Stimulated activated CD8-positive, alpha-beta memory T cell treated with anti-CD3 and anti-CD28 coated beads, Interleukin-4, amount 100 ng/mL, for 4 hours (primary cell): ENCODE measurements around the gene RINL.
"Not testable (repeated sequence)": the region's sequence is repeated elsewhere in the genome, so short reads cannot be mapped to it uniquely, and the experiment has no call there.

Experiments used
- DNase-seq, 2 donors: peaks; one replicate each; pipeline ENCODE4 v3.0.0-alpha.2; 2020; ENCODE audit warnings: low read depth in 2 of 2, low spot score in 1 of 2

Gene RINL

DNA sequence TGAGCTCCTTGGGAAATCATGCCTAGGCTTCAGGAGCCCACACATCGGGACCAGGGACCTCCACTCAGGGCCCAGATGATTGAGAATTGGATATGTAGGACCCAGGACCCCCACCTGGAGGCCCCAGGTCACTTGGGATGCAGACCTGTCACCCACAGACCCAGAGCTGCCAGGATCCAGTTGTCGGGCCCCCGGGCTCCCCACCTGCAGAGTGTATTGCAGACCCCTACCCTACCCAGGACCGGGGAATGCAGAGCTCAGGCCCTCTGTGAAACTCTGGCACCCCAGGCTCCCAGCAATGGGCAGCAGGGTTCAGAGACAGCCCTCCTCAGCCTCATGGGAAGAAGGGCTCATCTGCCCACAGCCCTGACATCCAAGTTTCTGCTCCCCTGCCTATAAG is 27.5 kb upstream of the RINL start:
- no peak for DNase-seq

DNA sequence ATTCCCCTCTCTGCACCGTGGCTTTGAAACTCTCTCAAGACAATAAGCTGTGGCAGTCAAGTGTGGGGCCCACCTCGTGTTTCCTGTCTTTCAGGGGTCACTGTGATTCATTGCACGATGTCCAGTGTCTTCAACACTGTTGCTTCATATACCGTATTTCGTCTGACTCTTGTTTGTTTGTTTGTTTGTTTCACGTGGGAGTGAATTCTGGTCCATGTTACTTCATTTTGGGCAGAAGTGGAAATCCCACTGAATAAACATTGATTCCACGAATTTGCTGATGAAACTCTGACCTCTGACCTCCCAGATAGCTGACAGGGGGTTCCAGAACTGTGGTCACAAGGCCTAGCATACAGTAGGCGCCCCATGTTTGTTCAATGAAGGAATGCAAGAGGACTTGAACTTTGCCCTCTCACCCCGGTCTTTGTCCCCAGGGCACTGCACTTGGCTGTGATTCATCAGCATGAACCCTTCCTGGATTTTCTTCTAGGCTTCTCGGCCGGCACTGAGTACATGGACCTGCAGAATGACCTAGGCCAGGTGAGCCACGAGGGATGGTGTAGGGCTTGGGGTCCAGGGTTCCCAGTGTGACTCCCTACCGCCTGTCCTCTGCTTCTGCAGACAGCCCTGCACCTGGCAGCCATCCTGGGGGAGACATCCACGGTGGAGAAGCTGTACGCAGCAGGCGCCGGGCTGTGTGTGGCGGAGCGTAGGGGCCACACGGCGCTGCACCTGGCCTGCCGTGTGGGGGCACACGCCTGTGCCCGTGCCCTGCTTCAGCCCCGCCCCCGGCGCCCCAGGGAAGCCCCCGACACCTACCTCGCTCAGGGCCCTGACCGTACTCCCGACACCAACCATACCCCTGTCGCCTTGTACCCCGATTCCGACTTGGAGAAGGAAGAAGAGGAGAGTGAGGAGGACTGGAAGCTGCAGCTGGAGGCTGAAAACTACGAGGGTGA is 26.8 kb upstream of the RINL start:
- DNase-seq = no peak

DNA sequence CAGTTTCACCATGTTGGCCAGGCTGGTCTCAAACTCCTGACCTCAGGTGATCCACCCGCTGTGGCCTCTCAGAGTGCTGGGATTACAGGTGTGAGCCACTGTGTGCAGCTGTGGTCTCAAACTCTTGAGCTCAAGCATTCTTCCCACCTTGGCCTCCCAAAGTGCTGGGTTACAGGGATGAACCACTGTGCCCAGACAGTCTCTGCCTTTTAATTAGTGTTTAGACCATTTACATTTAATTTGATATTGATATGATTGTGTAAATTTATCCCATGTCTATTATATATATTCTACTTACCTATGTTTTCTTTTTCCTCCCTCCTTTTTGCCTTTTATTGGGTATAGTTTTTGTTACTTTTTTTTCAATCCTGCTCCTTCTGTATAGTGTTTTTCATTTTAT is 23.6 kb upstream of the RINL start:
- DNase-seq = no peak

DNA sequence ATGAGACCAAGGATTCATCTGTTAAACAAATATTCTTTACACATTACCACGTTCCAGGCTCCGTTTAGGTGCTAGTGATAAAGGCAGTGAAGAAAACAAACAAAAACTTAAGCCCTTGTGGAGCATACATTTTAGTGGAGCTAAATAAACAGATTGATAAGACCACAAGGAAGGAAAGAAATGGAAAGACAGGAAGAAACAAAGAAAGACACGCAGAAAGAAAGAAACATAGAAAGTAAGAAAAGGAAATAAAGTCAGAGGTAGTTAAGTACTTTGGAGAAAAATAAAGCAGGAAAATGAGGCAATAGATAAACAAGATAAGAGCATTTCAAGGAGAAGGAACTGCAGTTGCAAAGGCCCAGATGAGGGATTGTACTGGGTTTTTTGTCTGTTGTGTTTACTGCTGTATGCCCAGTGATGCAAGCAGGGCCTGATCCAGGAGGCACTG is 22.7 kb upstream of the RINL start:
- DNase-seq = no peak

DNA sequence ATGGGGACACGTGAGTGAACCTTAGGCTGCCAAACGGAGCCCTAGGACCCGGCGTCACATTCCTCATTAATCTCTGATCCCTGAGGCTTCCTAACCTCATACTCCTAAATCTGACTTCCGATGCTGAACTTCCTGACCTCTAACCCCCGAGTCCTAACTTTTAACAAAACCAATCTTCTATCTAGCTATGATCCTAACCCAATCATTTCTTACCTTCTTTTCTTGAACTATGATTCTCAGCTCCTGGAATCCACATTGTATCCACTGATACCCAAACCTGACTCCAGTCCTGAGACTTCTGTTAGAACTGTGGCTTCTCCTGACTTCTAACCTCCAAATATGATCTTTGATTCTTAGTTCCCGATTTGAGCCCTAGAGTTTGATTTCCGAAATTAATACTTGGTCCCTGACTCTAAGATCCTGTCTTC is 22.1 kb upstream of the RINL start:
- DNase-seq = no peak

DNA sequence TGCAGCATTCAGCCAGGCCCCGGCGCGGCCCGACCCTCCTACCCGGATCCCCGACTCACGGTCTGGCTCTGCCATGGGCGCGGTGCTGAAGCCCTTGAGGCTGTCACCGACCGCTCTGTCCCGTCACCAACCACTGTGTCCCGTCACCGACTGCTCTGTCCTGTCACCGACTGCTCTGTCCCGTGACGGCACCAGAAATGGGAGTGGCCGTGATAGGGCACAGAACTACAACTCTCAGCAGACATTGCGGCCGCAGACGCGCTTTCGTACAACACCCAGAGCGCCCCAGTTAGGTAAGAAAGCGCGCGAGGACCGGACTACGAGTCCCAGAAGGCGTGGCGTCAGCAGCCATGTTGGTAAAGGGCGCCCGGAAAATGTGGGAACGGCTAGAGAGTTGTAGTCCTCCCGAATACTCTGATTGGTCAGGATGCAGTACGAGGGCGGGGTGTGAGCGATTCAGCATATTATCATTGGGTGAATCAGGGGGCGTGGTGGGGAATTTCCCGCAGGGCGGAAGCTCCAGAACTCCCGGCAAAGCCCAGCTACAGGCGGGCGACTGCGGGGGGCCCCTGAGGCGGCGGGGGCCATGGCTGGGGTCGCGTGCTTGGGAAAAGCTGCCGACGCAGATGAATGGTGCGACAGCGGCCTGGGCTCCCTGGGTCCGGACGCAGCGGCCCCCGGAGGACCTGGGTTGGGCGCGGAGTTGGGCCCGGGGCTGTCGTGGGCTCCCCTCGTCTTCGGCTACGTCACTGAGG is 21.5 kb upstream of the RINL start, which contains the start of the genes NFKBIB and SIRT2:
NFKBIB (plus strand) TSS at position 523 of the 755 bp plus-strand sequence; CDS start at position 587, 64 bp downstream.
SIRT2 (minus strand) TSS at position 172 of the 755 bp plus-strand sequence; CDS start at position 75, 97 bp downstream.
- DNase-seq = peak; percentile 98 to 99

DNA sequence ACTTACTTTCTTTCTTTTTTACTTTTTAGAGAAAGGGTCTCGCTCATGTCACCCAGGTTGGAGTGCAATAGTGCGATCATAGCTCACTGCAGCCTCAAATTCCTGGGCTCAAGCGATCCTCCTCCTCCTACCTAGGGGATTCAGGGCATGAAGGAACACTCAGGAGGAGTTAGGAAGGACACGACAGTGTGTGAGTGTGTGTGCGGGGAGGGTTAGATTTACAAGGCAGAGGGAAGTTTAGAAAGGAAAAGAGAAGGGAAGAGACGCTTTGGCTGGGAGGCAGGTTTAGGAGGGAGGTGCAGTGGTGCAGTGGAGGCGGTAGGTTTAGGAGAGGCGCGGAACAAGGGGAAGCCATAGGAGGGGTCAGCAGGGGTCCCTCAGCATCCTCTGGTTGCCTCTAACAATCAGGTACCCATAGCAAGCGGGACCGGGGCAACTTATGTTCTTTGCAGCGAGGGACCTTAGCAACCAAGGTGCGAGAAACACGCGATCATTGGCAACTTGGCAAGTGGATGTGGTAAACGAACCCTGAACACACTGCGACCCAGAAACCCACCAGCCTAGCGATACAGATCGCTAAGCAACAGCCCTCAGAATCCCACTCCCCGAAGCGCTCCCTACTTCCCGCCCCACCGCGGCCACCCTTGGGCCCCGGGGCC is 20.8 kb upstream of the RINL start:
- DNase-seq = no peak

DNA sequence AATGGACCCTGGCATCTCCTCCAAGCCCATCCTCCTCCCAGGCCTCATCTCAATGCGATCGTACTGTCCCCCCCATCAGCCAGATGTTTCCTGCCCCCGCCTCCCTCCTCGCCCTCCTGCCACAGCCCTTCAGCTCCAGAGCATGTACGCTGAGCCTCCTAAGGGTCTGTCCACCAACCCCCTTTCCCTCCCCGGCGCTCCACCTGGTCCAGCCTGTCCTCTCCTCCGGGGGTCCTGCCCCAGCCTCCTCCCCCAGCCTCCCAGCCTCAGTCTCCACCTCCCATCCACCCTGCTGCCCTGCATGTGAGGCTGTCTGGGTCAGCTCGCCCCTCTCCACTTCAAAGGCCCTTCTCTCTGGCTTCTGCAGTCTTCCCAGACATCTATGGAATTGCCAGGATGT is 16.9 kb upstream of the RINL start:
- no peak for DNase-seq

DNA sequence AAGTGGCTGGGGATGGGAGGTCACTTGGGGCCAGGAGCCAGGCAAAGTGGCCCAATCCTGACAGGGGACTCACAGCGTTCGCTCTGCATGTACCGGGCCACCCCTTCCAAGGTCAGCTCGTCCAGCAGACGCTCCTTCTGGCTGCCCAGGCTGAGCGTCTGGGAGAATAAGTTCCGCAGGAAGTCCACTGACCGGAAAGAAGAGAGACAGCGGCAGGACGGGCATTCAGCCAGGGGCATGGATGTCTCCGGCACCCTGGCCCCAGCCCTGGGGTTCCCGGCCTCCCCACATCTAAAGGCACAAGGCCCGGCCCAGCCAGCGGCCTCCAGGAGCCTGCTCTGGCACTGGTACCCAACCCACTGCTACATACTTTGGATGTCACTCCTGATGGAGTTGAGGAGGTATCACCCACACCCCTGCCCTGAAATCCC is 15.3 kb upstream of the RINL start:
- DNase-seq = no peak

DNA sequence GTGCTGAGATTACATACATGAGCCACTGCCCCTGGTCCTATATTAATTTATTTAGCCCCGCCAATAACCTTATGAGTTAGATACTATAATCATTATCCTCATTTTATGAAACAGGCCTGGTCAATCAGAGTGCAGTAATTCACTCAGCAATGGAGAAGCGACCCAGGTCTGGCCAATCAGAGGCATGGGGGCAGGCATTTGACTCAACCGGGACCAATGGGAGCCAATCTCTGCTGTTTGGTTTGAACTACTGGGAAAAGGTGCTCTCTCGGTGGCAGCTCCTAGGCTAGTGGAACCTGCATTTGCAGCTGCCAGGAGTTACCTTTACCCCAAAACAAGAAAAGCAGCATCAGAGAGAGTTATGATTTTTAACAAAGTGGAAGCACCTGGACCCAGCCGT is 14.8 kb upstream of the RINL start:
- no peak for DNase-seq

DNA sequence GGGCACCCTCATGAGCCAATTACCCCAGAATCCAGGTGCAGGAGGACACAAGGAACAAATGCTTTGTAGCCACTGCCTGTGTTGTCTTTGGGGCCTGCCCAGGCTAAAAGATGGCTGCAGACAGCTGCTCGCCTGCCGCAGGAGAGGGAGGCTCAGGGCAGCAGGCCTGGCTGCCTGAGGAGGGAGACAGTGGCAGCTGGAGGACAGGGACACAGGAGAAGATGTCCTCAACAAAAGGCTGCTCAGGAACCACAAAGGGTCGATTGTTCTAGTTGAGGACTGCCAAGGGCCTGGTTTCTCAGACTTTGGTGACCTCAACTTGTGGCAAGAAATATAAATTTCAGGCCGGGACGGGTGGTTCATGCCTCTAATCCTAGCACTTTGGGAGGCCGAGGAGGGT is 13.7 kb upstream of the RINL start:
- no peak for DNase-seq

DNA sequence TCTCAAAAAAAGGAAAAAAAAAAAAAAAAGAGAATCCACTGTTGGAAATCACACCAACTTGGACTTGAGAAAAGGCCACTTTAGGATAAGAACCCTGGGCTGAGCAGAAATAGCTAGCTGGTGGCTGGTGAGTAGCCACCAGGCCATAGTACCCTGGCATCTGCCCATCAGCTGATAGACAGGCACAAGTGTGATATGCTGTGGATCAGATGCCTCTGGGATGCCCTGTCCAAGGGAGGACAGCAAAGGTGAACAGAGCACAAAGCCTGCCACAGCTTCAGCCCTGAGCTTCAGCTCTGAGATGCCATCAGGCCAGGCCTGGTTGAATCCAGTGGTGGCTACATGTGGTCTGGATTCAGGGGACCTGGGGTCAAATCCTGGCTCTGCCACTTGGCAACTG is 12.6 kb upstream of the RINL start:
- DNase-seq = no peak

DNA sequence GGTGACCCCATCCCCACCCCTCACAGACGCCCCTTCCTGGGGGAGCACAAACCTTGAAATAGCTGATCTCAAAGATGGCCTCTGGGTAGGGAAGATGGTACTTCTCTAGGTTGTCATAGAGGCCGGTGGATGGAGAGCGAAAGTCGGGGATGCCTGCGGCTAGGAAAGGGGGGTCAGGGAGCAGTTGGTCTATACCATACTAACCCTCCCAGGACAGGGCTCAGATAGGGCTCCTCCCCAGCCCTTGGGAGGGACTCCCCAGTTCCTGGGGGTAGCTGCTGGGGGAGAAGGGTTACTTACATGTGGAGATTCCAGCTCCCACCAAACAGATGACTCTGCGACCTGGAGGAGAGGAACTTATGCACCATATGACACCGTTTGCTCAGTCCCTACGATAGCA is 11.7 kb upstream of the RINL start:
- no peak for DNase-seq

DNA sequence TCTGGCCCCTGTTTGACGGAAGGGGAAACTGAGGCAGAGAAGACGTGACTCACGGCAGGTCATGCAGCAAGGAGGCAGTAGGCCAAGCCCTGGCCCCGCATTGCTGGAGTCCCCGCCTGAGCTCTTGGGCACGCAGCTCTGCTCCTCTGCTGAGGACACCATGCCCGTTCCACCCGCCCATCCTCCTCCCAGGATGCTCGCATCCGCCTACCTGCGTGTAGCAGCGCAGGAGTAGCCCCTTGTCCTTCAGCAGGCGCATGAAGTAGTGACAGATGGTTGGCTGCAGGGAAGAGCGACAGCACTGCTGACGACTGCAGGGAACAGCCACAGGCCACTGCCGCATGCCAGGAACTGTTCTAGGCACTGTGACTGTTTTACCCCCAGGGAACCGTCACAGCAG is 10.8 kb upstream of the RINL start:
- no peak for DNase-seq

DNA sequence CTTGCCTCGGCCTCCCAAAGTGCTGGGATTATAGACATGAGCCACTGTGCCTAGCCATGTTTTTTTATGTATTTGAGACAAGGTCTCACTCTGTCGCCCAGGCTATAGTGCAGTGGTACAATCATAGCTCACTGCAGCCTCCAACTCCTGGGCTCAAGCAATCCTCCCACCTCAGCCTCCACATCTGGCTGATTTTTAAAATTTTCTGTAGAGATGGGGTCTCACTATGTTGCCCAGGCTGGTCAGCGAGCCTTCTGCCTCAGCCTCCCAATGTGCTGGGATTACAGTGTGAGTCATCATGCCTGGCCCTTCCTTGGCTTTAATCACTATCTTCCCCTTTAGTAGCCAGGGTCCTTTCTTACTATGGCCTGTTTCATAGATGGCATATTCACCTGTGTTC is 6.6 kb upstream of the RINL start:
- DNase-seq = not testable (repeated sequence)

DNA sequence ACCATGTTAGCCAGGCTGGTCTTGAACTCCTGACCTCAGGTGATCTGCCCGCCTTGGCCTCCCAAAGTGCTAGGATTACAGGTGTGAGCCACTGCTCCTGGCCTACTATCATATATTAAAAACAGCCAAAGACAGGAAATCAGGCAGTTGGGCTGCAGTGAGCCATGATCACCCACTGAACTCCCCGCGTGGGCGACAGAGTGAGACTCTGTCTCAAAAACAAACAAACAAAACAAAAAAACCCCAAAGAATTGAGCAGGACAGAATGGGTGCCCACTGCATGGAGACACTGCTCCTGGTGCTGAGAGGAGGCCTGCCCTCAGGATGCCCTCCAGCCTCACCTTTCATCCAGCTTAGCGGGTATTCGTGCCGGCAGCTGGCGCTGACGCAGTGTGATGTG is 5.2 kb upstream of the RINL start:
- DNase-seq = no peak

DNA sequence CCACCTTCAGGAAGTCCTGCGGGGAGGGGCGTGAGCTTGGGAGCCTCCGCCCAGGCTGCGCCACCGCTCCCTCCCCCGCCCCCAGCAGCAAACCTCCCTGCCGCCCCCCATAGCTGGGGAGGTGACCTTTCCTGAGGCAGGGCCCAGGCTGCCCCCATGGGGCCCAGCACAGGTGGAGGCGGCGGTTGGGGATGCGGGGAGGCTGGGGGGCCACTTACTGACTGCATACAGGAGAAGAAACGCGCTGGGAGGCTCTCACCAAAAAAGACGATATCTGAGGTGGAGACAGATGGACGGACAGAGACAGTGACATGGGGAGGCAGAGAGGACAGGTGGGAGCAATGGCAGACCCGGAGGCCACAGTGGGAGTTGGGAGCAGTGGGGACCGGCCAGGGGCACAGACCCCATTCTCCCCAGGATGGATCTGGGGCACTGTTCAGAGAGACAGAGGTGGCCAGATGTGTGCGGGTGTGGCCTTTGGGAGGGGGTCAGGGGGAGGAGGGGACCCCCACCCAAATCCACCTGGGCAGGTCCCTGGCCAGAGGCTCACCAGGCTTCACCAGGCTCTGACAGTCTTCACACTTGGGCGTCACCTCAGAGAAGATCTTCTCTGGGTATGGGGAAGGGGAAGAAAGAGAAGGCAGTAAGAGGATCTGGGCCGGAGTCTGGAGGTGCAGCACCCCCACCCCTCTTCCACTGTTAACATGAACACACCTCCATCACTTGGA is 3.0 kb upstream of the RINL start:
- no peak for DNase-seq

DNA sequence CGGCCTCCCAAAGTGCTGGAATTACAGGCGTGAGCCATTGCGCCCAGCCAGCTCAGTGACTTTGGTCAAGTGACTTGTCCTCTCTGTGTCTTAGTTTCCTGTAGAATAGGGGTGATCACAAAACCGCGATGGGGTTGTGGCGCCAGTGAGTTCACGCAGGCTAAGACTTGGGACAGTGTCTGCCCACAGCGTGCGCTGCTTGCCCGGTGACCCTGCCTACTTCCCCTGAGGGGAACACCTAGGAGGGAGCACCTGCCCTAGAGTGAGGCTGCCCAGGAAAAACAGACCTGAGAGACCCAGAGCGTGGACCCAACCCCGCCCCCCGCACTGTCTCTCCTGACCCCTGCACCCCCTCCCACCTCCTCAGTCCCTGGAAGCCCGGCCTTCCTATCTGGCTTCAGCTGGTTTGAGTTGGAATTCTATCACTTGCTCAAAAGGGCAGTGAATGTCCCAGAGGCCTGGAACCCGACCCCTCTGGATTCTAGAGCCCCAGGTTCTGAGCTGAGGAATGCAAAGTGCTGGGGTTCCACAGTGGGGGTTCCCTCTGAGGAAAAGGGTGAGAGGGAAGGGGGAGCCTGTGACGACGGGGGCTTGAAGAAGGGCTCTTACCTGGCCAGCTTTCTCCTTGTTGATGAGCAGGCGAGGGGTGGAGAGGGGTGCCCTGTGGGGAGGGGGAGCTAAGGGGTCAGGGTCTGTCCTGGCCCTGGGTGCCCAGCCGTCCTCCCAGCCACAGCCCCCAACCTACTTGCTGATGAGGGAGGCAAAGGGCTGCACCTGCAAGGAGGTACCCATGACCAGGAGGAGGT is 2.2 kb upstream of the RINL start:
- DNase-seq = no peak

DNA sequence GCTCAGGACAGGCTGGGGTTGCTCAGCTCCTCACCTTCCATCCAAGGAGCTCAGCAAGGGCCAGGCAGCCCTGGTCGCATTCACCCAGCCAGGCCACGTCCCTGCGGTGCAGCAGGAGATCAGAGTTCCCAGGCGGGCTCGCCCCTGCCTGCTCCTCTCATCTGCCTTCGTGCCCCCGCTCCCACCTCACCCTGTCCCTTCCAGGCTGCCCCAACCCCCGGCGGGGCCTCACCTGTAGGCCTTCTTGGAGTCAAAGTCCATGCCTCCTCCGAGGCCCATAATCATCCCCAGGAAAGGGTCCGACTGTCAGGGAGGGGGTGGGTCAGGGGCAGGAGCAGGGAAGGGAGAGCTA is 1.3 kb upstream of the RINL start:
- DNase-seq = no peak
